ENCODE measurements around the gene BEGAIN.
"Not testable (repeated sequence)": the region's sequence is repeated elsewhere in the genome, so short reads cannot be mapped to it uniquely, and the experiment has no call there.

The BEGAIN gene

GRCh38 chr14:100506053-100506452 is 81.2 kb downstream of the BEGAIN start:
- DNase-seq; H3K4me1 ChIP-seq (ENCODE audit: control insufficient read depth, insufficient read depth, low read length, poor library complexity, severe bottlenecking); H3K27ac ChIP-seq (ENCODE audit: insufficient read depth, low read length, poor library complexity, severe bottlenecking); H3K4me3 ChIP-seq (ENCODE audit: insufficient read depth, low read depth, low read length, poor library complexity, severe bottlenecking); H3K9me3 ChIP-seq (ENCODE audit: control insufficient read depth, low read length); H3K27me3 ChIP-seq (replicated peaks; ENCODE audit: control insufficient read depth, insufficient read depth, low read length, poor library complexity, severe bottlenecking); H3K36me3 ChIP-seq (ENCODE audit: control insufficient read depth, insufficient read depth, low read length): not testable (repeated sequence)

DNA sequence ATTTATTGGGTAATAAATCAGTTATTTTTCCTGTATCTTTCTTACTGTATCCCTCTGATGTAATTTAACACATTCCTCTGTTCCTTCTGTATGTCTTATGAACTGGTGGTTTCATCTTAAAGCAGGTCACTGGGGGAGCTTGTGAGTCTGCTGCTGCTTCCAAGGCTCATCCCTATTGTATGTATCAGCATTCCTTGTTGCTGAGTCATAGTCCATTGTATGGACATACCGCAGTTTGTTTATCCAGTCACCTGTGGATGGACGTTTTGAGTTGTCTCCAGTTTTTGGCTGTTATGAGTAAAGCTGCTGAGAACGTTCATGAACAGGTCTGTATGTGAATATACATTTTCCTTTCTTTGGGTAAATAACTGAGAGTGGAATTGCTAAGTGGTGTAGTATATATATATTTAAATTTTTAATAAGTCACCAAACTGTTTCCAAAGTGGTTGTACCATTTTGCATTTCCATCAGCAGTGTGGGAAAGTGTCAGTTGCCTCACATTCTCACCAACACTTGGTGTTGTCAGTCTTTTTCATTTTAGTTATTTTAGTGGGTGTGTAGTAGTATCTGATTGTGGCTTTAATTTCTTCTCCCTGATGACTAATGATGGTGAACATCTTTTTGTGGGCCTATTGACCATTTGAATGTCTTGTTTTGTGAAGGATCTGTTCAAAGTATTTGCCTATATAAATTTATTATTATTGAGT is 82.7 kb downstream of the BEGAIN start:
- Histone ChIP-seq H3K9me3 (ENCODE audit: control insufficient read depth, low read length) (no peaks in the 10 kb centered on the region), H3K27ac (ENCODE audit: insufficient read depth, low read length, poor library complexity, severe bottlenecking) (no peak overlapping the region), H3K36me3 (ENCODE audit: control insufficient read depth, insufficient read depth, low read length) (no peaks in the 10 kb centered on the region), H3K4me1 (ENCODE audit: control insufficient read depth, insufficient read depth, low read length, poor library complexity, severe bottlenecking) (no peaks in the 10 kb centered on the region), H3K27me3 (replicated peaks; ENCODE audit: control insufficient read depth, insufficient read depth, low read length, poor library complexity, severe bottlenecking) (no peaks in the 10 kb centered on the region), H3K4me3 (ENCODE audit: insufficient read depth, low read depth, low read length, poor library complexity, severe bottlenecking) (no peak overlapping the region)
- no peak for DNase-seq

DNA sequence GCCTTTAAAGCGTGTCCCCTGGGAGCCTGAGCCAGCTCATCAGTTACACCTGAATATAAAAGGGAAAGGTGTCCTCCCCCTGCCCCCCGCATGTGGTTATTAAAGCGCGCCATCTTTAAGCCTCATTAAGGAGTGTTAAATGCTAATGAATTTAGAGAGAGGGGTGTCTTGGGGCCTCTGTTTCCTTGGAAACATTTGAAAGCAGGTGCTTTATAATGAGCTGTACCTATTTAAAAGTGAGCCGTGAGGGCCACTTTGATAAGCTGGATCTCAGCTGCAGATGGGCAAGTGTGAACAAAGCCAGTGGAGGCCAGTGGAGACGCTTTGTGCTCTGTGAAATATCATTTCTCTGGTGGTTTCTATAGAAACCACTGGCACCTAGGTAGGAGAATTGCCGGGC is 84.0 kb downstream of the BEGAIN start:
- Histone ChIP-seq H3K27ac (ENCODE audit: insufficient read depth, low read length, poor library complexity, severe bottlenecking) (no peak overlapping the region), H3K9me3 (ENCODE audit: control insufficient read depth, low read length) (no peaks in the 10 kb centered on the region), H3K36me3 (ENCODE audit: control insufficient read depth, insufficient read depth, low read length) (no peaks in the 10 kb centered on the region), H3K4me1 (ENCODE audit: control insufficient read depth, insufficient read depth, low read length, poor library complexity, severe bottlenecking) (no peaks in the 10 kb centered on the region), H3K27me3 (replicated peaks; ENCODE audit: control insufficient read depth, insufficient read depth, low read length, poor library complexity, severe bottlenecking) (no peaks in the 10 kb centered on the region), H3K4me3 (ENCODE audit: insufficient read depth, low read depth, low read length, poor library complexity, severe bottlenecking) (no peak overlapping the region)
- DNase-seq: no peak

DNA sequence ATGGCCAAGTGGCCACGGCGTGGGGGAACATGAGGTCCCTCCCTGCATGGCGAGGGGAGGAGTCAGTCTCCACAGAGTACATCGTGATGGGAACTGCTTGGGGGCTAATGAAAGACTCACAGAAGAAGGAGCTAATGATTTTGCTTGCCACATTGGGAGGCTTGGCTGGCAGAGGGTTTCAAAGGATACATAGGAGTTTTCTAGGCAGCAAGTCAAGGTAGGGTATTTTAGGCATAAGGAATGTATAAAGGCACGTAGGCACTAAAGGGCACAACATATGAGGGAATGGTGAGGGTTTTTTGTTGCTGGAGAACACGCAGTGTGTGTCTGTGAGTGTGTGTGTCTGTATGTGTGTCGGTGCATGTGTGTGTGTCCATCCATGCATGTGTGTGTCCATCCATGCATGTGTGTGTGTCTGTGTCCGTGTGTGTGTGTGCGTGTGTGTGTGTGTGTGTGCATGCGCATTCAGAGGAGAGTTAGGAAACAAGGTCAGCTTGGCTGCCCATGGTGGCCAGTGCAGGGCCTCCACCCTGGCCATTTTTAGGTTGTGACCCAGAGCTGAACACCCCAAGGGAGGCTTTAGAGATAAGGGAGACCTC is 84.5 kb downstream of the BEGAIN start:
- no peak for DNase-seq
- Histone ChIP-seq H3K27me3 (replicated peaks; ENCODE audit: control insufficient read depth, insufficient read depth, low read length, poor library complexity, severe bottlenecking) (no peaks in the 10 kb centered on the region), H3K4me1 (ENCODE audit: control insufficient read depth, insufficient read depth, low read length, poor library complexity, severe bottlenecking) (no peaks in the 10 kb centered on the region), H3K27ac (ENCODE audit: insufficient read depth, low read length, poor library complexity, severe bottlenecking) (no peak overlapping the region), H3K9me3 (ENCODE audit: control insufficient read depth, low read length) (no peaks in the 10 kb centered on the region), H3K4me3 (ENCODE audit: insufficient read depth, low read depth, low read length, poor library complexity, severe bottlenecking) (no peak overlapping the region), H3K36me3 (ENCODE audit: control insufficient read depth, insufficient read depth, low read length) (no peaks in the 10 kb centered on the region)

GRCh38 chr14:100500128-100500527 is 87.1 kb downstream of the BEGAIN start:
- H3K4me3 ChIP-seq (ENCODE audit: insufficient read depth, low read depth, low read length, poor library complexity, severe bottlenecking): no peak overlapping the region
- no peaks in the 10 kb centered on the region for H3K4me1 ChIP-seq (ENCODE audit: control insufficient read depth, insufficient read depth, low read length, poor library complexity, severe bottlenecking)
- H3K9me3 ChIP-seq (ENCODE audit: control insufficient read depth, low read length): no peaks in the 10 kb centered on the region
- no peaks in the 10 kb centered on the region for H3K27me3 ChIP-seq (replicated peaks; ENCODE audit: control insufficient read depth, insufficient read depth, low read length, poor library complexity, severe bottlenecking)
- DNase-seq: no peak
- H3K27ac ChIP-seq (ENCODE audit: insufficient read depth, low read length, poor library complexity, severe bottlenecking): no peak overlapping the region
- no peaks in the 10 kb centered on the region for H3K36me3 ChIP-seq (ENCODE audit: control insufficient read depth, insufficient read depth, low read length)

GRCh38 chr14:100498068-100498467 is 89.1 kb downstream of the BEGAIN start:
- Histone ChIP-seq H3K27ac (ENCODE audit: insufficient read depth, low read length, poor library complexity, severe bottlenecking) (no peak overlapping the region), H3K27me3 (replicated peaks; ENCODE audit: control insufficient read depth, insufficient read depth, low read length, poor library complexity, severe bottlenecking) (no peaks in the 10 kb centered on the region), H3K36me3 (ENCODE audit: control insufficient read depth, insufficient read depth, low read length) (no peaks in the 10 kb centered on the region), H3K4me1 (ENCODE audit: control insufficient read depth, insufficient read depth, low read length, poor library complexity, severe bottlenecking) (no peaks in the 10 kb centered on the region), H3K9me3 (ENCODE audit: control insufficient read depth, low read length) (no peaks in the 10 kb centered on the region), H3K4me3 (ENCODE audit: insufficient read depth, low read depth, low read length, poor library complexity, severe bottlenecking) (no peak overlapping the region)
- no peak for DNase-seq

GRCh38 chr14:100495917-100496316 is 91.3 kb downstream of the BEGAIN start:
- H3K9me3 ChIP-seq (ENCODE audit: control insufficient read depth, low read length): no peaks in the 10 kb centered on the region
- no peak overlapping the region for H3K4me3 ChIP-seq (ENCODE audit: insufficient read depth, low read depth, low read length, poor library complexity, severe bottlenecking)
- DNase-seq: no peak
- H3K4me1 ChIP-seq (ENCODE audit: control insufficient read depth, insufficient read depth, low read length, poor library complexity, severe bottlenecking): no peaks in the 10 kb centered on the region
- H3K36me3 ChIP-seq (ENCODE audit: control insufficient read depth, insufficient read depth, low read length): no peaks in the 10 kb centered on the region
- no peak overlapping the region for H3K27ac ChIP-seq (ENCODE audit: insufficient read depth, low read length, poor library complexity, severe bottlenecking)
- H3K27me3 ChIP-seq (replicated peaks; ENCODE audit: control insufficient read depth, insufficient read depth, low read length, poor library complexity, severe bottlenecking): no peaks in the 10 kb centered on the region

DNA sequence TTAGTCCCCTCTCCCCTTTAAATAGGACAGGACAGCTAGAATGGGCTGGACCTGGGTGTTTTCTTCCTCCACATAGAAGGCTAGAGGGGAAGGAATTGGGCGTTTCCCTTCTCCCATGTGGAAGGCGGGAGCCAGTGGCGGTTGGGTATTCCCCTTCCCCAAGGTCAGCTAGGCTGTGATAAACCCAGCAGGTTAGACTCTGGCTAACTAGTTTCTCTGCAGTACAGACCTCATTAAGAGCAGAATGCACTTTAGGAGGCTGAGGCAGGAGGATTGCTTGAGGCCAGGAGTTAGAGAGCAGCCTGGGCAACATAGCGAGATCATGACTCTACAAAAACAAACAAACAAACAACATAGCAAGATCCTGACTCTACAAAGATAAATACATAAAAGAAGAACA is 92.6 kb downstream of the BEGAIN start:
- Histone ChIP-seq H3K9me3 (ENCODE audit: control insufficient read depth, low read length) (no peaks in the 10 kb centered on the region), H3K4me3 (ENCODE audit: insufficient read depth, low read depth, low read length, poor library complexity, severe bottlenecking) (no peak overlapping the region)

GRCh38 chr14:100490252-100490651 is 97.0 kb downstream of the BEGAIN start:
- H3K9me3 ChIP-seq (ENCODE audit: control insufficient read depth, low read length): no peaks in the 10 kb centered on the region
- no peaks in the 10 kb centered on the region for H3K27me3 ChIP-seq (replicated peaks; ENCODE audit: control insufficient read depth, insufficient read depth, low read length, poor library complexity, severe bottlenecking)
- no peak overlapping the region for H3K27ac ChIP-seq (ENCODE audit: insufficient read depth, low read length, poor library complexity, severe bottlenecking)
- H3K4me3 ChIP-seq (ENCODE audit: insufficient read depth, low read depth, low read length, poor library complexity, severe bottlenecking): no peak overlapping the region
- DNase-seq: no peak
- H3K36me3 ChIP-seq (ENCODE audit: control insufficient read depth, insufficient read depth, low read length): no peaks in the 10 kb centered on the region
- no peaks in the 10 kb centered on the region for H3K4me1 ChIP-seq (ENCODE audit: control insufficient read depth, insufficient read depth, low read length, poor library complexity, severe bottlenecking)

More for the DNA sequence above, 92.6 kb downstream of the BEGAIN start:
- no peaks in the 10 kb centered on the region for H3K27me3 ChIP-seq (replicated peaks; ENCODE audit: control insufficient read depth, insufficient read depth, low read length, poor library complexity, severe bottlenecking)
- DNase-seq: no peak
- H3K4me1 ChIP-seq (ENCODE audit: control insufficient read depth, insufficient read depth, low read length, poor library complexity, severe bottlenecking): no peaks in the 10 kb centered on the region
- no peaks in the 10 kb centered on the region for H3K36me3 ChIP-seq (ENCODE audit: control insufficient read depth, insufficient read depth, low read length)
- H3K27ac ChIP-seq (ENCODE audit: insufficient read depth, low read length, poor library complexity, severe bottlenecking): no peak overlapping the region

DNA sequence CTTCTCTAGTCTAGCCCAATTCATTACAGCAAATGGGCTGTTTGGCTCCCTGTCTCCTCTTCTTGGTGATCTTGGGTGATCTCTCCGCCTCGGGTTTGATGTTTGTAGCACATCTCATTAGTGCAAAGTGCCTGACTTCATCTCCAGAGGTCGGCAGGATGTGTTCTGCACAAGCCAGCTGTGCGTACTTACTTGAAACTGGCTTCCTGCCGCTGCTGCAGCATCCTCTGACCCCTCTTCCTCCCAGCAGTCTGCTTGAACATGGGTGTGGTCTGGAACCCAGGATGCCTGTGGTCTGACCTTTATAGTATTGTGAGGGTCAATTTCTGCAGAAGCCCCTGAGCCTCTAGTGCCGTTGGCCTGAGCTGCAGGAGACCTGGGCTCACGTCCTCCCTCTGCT is 99.2 kb downstream of the BEGAIN start:
- Histone ChIP-seq H3K4me3 (ENCODE audit: insufficient read depth, low read depth, low read length, poor library complexity, severe bottlenecking) (no peak overlapping the region), H3K4me1 (ENCODE audit: control insufficient read depth, insufficient read depth, low read length, poor library complexity, severe bottlenecking) (no peaks in the 10 kb centered on the region), H3K27ac (ENCODE audit: insufficient read depth, low read length, poor library complexity, severe bottlenecking) (no peak overlapping the region), H3K27me3 (replicated peaks; ENCODE audit: control insufficient read depth, insufficient read depth, low read length, poor library complexity, severe bottlenecking) (no peaks in the 10 kb centered on the region), H3K36me3 (ENCODE audit: control insufficient read depth, insufficient read depth, low read length) (no peaks in the 10 kb centered on the region), H3K9me3 (ENCODE audit: control insufficient read depth, low read length) (no peaks in the 10 kb centered on the region)
- DNase-seq: no peak

Measured in effector memory CD4-positive, alpha-beta T cell (primary cell).